Tibial artery (tissue), 4 donors: ENCODE results near the gene ABLIM2.

Experiments used
- DNase-seq, 2 donors: peaks; one replicate each; pipeline ENCODE4 v3.0.0-alpha.2; 2019
- H3K27ac ChIP-seq, 2 donors: fragments of 200-600 bp; sonication (generic) in 1 of 2; 1 replicate in 1 of 2; 2 replicates in 1 of 2; pipeline ENCODE4 v1.5.1; 2018 to 2019; ENCODE audit warnings: mild to moderate bottlenecking in 1 of 2
- H3K27me3 ChIP-seq, 2 donors: fragments of 200-600 bp; sonication (generic) in 1 of 2; one replicate each; pipeline versions ENCODE4 v1.5.1 to v1.6.0; 2016 to 2019
- H3K36me3 ChIP-seq, 3 donors: fragments of 200-600 bp; sonication (generic) in 2 of 3; one replicate each; pipeline ENCODE4 v1.5.1; 2016 to 2019; ENCODE audit warnings: mild to moderate bottlenecking in 2 of 3
- H3K4me1 ChIP-seq, 4 donors: fragments of 200-600 bp; sonication (generic) in 2 of 4; 1 replicate in 3 of 4; 2 replicates in 1 of 4; pipeline ENCODE4 v1.5.1; 2016 to 2019
- H3K4me3 ChIP-seq, 2 donors: fragments of 200-600 bp; sonication (generic) in 1 of 2; 1 replicate in 1 of 2; 2 replicates in 1 of 2; pipeline ENCODE4 v1.5.1; 2018 to 2019; ENCODE audit warnings: mild to moderate bottlenecking in 2 of 2
- H3K9me3 ChIP-seq, 3 donors: fragments of 200-600 bp; sonication (generic) in 1 of 3; one replicate each; pipeline ENCODE4 v1.5.1; 2016 to 2019
- intact Hi-C: fragments of 100-400 bp; cut with DNase I; formaldehyde crosslinking; loops from one replicate; pipeline ENCODE4 v1.15.0; 2023; ENCODE audit warnings: low total_unique reads
- TF ChIP-seq, protein P1 (sequence below), 2 experiments: fragments of 200-600 bp in 1 of 2; fragments of 450-650 bp in 1 of 2; IDR thresholded peaks; one replicate each; pipeline ENCODE4 v1.5.1; 2017 to 2019; ENCODE audit warnings: antibody characterized with exemption in 2 of 2, mild to moderate bottlenecking in 1 of 2, moderate library complexity in 1 of 2

The ABLIM2 gene

DNA sequence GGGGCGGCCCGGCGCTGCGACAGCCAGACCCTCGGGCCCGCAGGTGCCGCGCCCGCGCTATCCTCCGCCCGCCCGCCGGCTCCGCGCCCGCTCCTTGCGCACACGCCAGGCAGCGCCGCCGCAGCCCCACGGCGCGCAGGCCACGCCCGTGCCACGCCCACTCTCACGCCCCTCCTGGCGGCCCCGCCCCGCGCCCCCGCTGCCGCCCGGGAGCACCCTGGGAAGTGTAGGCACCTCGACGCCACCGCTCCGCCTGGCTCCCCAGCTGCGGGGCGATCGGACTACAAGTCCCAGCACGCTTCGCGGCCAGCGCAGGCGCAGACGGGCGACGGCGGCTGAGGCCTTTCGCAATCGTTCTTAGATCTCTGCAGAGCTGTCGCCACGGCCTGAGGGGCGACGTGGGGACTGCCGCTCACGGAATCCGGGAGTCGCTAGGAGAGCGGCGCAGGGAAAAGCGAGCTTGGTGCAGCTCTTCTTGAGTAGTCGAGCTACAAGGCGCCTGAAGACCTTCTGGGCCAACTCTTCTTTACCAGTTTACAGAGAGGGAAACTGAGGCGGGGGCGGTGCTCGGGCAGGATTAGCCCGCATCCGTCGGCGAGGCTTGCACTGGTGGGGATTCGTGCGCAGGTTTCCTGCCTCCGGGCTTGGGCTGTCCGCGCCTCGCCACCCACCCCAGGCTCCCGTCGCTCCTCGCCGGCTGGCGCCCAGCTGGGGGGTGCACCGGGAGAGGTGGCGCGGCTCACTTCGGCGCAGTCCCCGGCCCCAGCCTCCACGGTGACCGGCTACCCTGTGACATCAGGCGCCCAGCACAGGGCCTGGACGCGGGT, at the start of gene ABLIM2:
TSS of gene ABLIM2 (minus strand) at position 104 of the 827 bp plus-strand sequence. CDS start 124 bp downstream, outside the sequence.
- TF ChIP-seq, protein P1, sequence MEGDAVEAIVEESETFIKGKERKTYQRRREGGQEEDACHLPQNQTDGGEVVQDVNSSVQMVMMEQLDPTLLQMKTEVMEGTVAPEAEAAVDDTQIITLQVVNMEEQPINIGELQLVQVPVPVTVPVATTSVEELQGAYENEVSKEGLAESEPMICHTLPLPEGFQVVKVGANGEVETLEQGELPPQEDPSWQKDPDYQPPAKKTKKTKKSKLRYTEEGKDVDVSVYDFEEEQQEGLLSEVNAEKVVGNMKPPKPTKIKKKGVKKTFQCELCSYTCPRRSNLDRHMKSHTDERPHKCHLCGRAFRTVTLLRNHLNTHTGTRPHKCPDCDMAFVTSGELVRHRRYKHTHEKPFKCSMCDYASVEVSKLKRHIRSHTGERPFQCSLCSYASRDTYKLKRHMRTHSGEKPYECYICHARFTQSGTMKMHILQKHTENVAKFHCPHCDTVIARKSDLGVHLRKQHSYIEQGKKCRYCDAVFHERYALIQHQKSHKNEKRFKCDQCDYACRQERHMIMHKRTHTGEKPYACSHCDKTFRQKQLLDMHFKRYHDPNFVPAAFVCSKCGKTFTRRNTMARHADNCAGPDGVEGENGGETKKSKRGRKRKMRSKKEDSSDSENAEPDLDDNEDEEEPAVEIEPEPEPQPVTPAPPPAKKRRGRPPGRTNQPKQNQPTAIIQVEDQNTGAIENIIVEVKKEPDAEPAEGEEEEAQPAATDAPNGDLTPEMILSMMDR (IDR thresholded peaks at IDR 0.05), result no peak
- H3K4me3 ChIP-seq, result peak within 1 kb of the TSS; percentile 62 to 80
- no peaks in the 10 kb centered on the region for H3K9me3 ChIP-seq
- intact Hi-C loops, result loop anchor here (5.0 kb wide), 1 partner anchor 268 kb away; no protein-coding TSS in a partner anchor
- H3K4me1 ChIP-seq, result peaks cover 0 to 36% (median 30%) of the 10 kb centered on the region in 4 donors
- H3K27me3 ChIP-seq, result no peaks in the 10 kb centered on the region
- peak; percentile 98 to 99 for DNase-seq
- H3K36me3 ChIP-seq, result no peaks in the 10 kb centered on the region
- H3K27ac ChIP-seq, result peak within 1 kb of the TSS; percentile 49 to 59

DNA sequence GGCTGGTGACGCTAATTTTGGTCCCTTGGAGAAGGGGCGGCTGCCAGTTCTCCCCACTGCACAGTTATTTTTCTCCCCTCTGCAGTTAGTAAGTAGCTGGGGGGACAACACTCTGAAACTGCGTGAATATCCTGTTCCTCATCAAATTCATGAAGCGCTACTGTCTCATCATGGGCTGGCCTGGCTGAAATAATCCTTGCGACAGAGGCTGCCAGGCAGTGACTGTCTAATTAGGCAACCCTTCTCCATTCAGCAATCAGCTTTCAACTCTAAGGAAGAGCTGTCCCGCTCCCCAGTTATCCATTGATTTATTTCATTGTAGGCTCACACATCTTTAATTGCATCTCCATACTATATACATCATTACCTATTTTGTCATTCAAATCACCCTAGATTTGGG, 48.7 kb upstream of the ABLIM2 start:
- Histone ChIP-seq H3K9me3 (no peaks in the 10 kb centered on the region), H3K27ac (no peak overlapping the region), H3K4me3 (no peak overlapping the region), H3K4me1 (no peaks in the 10 kb centered on the region), H3K36me3 (peaks cover 0 to 5% (median 0%) of the 10 kb centered on the region in 3 donors), H3K27me3 (peaks cover 0 to 29% of the 10 kb centered on the region in 2 donors)
- intact Hi-C loops, result no loop called here
- no peak for DNase-seq
- TF ChIP-seq, protein P1 (IDR thresholded peaks at IDR 0.05), result no peak

DNA sequence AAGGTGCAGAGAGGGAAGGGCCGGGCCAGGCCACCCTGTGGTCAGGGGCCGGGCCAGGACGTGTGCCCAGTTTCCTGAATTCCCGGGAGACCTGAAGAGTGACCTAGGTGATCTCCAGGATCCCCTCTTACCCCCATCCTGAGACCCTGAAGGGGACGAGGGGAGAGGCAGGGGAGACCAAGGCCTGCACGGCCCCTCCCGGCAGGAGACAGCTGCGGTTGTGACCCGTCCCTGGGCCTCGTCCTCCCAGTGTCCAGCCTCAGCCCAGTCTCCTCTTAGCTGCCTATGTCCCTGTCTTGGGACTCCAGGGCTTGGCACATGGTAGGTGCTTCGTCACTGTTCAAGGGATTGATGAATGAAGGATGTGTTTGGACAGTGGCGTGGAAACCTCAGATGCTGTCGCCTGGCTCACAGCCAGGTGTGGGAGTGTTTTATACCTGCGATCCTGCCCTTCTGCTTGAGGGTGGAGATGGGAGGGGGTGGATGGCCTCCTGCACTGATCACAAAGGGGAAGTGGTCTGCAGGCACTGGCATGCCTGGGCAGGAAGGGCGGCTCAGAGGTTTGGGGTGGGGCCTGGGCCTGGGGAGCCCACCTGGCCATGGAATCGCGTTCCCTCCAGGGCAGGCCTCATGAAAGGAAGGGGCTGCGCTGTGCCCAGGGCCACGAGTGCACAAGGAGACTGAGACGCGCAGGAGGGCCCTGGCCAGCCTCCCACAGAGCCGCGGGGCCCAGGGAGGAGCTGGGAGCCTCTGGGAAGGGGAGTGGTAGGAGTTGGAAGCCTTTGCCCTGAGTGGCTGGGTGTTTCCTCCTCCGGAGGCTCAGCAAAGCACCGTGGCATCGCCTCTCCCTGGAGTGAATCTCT, 47.4 kb upstream of the ABLIM2 start:
- intact Hi-C loops, result no loop called here
- peaks cover 0 to 31% of the 10 kb centered on the region in 2 donors for H3K27me3 ChIP-seq
- H3K4me1 ChIP-seq, result peaks cover 0 to 2% (median 0%) of the 10 kb centered on the region in 4 donors
- H3K36me3 ChIP-seq, result peaks cover 0 to 5% (median 0%) of the 10 kb centered on the region in 3 donors
- H3K4me3 ChIP-seq, result no peak overlapping the region
- H3K9me3 ChIP-seq, result no peaks in the 10 kb centered on the region
- TF ChIP-seq, protein P1 (IDR thresholded peaks at IDR 0.05), result no peak
- no peak for DNase-seq
- no peak overlapping the region for H3K27ac ChIP-seq

DNA sequence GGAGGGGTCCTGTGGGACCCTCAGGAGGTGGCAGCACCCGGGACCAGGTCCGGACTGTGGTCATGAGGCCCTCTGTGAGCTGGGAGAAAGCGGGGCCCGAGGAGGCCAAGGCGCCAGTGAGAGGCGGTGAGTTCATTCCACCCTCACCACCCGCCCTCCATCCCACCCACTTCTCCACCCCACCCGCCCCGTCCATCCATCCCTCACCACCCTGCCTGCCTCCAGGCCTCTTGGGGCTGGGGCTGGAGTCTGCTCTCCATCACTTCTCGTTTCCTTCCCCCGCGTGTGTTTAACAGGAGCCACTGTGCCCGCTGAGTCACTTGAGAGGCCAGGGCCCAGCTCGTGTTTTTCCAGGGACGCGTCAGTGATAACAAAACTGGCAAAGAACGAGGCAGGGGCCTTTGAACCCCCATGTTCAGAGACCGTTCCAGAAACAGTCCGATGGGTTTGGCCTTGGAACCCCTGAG, 46.7 kb upstream of the ABLIM2 start:
- Histone ChIP-seq H3K4me1 (peaks cover 0 to 4% (median 0%) of the 10 kb centered on the region in 4 donors), H3K27me3 (peaks cover 0 to 31% of the 10 kb centered on the region in 2 donors), H3K36me3 (peaks cover 0 to 5% (median 0%) of the 10 kb centered on the region in 3 donors), H3K9me3 (no peaks in the 10 kb centered on the region), H3K27ac (no peak overlapping the region), H3K4me3 (no peak overlapping the region)
- intact Hi-C loops, result no loop called here
- DNase-seq, result no peak
- TF ChIP-seq, protein P1 (IDR thresholded peaks at IDR 0.05), result no peak

DNA sequence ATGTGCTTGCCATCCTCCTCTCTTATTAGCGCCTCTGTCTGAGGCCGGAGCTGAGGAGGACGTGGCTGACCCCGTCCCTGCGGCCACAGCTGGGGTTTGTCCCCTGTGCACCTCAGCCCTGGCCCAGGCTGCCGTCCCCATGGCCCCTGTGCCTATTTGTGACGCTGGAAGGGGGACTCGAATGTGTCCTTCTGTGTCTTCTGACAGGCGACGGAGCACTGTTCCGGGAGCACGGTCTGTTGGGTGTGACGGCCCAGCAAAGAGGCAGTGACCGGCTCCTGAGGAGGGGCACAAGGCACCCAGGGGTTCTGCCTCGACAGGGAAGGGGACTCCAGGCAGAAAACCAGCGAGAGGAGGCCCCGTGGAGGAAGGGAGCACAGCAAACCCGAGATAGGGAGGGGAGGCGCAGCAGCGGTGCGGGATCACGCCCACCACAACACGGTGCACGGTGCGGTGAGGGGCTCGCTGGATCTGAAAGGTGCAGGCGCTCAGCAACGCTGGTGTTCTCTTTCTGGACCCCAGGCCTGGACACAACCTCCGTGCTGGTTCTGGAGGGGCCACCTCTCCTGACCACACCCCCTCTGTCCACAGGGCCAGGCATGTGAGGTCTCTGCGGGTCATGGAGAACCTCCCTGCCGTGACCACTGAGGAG, 46.1 kb upstream of the ABLIM2 start:
- Histone ChIP-seq H3K4me3 (no peak overlapping the region), H3K4me1 (peaks cover 0 to 9% (median 0%) of the 10 kb centered on the region in 4 donors), H3K27me3 (peaks cover 0 to 26% of the 10 kb centered on the region in 2 donors), H3K36me3 (peaks cover 0 to 5% (median 0%) of the 10 kb centered on the region in 3 donors), H3K27ac (no peak overlapping the region), H3K9me3 (no peaks in the 10 kb centered on the region)
- TF ChIP-seq, protein P1 (IDR thresholded peaks at IDR 0.05), result no peak
- intact Hi-C loops, result no loop called here
- DNase-seq, result no peak
